Measurements from ENCODE around the gene P2RY10. TPM values are rescaled to one million over a fixed set of nuclear protein-coding genes. Genes with fewer than 3 reads are reported as not detected.

P2RY10 gene
- total RNA-seq (2021): not detected in 2 replicates
- long read RNA-seq: 0 reads

- Histone ChIP-seq H3T11ph (ENCODE audit: low read length) (no peak within 1 kb of the TSS), H3K79me1 (ENCODE audit: insufficient read depth, low read depth, low read length, poor library complexity, severe bottlenecking) (no peaks in the 10 kb centered on the region), H3K9me3 (ENCODE audit: control insufficient read depth, low read depth, low read length) (peaks cover 24% of the 10 kb centered on the region), H2BK120ac (ENCODE audit: low read depth, low read length, poor library complexity, severe bottlenecking) (no peak within 1 kb of the TSS), H3K23me2 (ENCODE audit: insufficient read length, low read depth, low read length, poor library complexity, severe bottlenecking) (no peaks in the 10 kb centered on the region), H4K20me1 (ENCODE audit: control insufficient read depth, insufficient read depth, insufficient read length) (no peaks in the 10 kb centered on the region), H3K27me3 (ENCODE audit: insufficient read depth, low read length) (no peaks in the 10 kb centered on the region), H4K5ac (ENCODE audit: insufficient read length, low read depth, low read length) (no peak within 1 kb of the TSS), H2BK20ac (ENCODE audit: low read depth, low read length, poor library complexity, severe bottlenecking) (no peak within 1 kb of the TSS), H2BK5ac (ENCODE audit: insufficient read length, low read length) (no peak within 1 kb of the TSS), H2AK5ac (ENCODE audit: insufficient read length, low read length) (no peak within 1 kb of the TSS), H3K9ac (ENCODE audit: extremely low read depth, insufficient read length, low read length) (no peak within 1 kb of the TSS), H3K18ac (ENCODE audit: insufficient read length, low read depth, low read length) (no peak within 1 kb of the TSS), H4K8ac (replicated peaks; ENCODE audit: insufficient read length, low read depth, low read length) (no peak within 1 kb of the TSS), H2AFZ (ENCODE audit: low read length) (no peak within 1 kb of the TSS), H3K27ac (ENCODE audit: insufficient read length, low read depth, low read length) (no peak within 1 kb of the TSS), H3K79me2 (ENCODE audit: insufficient read depth, low read length) (no peaks in the 10 kb centered on the region), H3K4ac (ENCODE audit: low read depth, low read length) (no peak within 1 kb of the TSS), H3K4me2 (ENCODE audit: insufficient read depth, insufficient read length, low read length) (no peak within 1 kb of the TSS), H2BK12ac (ENCODE audit: insufficient read length, low read depth, low read length) (no peak within 1 kb of the TSS), H2BK15ac (ENCODE audit: low read depth, low read length) (no peak within 1 kb of the TSS), H3K56ac (ENCODE audit: insufficient read length, low read depth, low read length) (no peak within 1 kb of the TSS), H3K23ac (ENCODE audit: insufficient read length, low read depth, low read length) (no peak within 1 kb of the TSS), H3K14ac (ENCODE audit: insufficient read depth, low read length) (no peak within 1 kb of the TSS), H4K91ac (ENCODE audit: insufficient read length, low read depth, low read length) (no peak within 1 kb of the TSS), H3K4me1 (ENCODE audit: insufficient read depth, low read length) (no peaks in the 10 kb centered on the region)
- Mint-ChIP-seq H3K27ac (no peak within 1 kb of the TSS), H3K4me3 (no peak within 1 kb of the TSS), H3K36me3 (ENCODE audit: insufficient read depth in 1 of 3, low read depth in 3 of 3) (no peaks in the 10 kb centered on the region; a peak in 1 of 7 replicates), H3K27me3 (ENCODE audit: low read depth) (no peaks in the 10 kb centered on the region; the same call in 1 of the 2 replicates), H3K9me3 (peaks cover 62 to 63% of the 10 kb centered on the region in 2 experiments), H3K4me1 (no peaks in the 10 kb centered on the region)
- TF ChIP-seq CTCF (conservative IDR thresholded peaks at IDR 0.05): no peak
- no peak for DNase-seq
- no CpG with 5 or more reads among the region's 5 CpGs for WGBS (ENCODE audit: extremely low coverage, insufficient read length, low lambda C conversion rate)
Observed at GRCh38 chrX:78945186-78945912, at the start of gene P2RY10. TSS of gene P2RY10 (plus strand) at chrX:78945391. CDS start at chrX:78960521, 15,130 bp downstream.

Measured in H9 (cell line).